Measurements from ENCODE around the gene DGLUCY.
"Not testable (repeated sequence)": the region's sequence is repeated elsewhere in the genome, so short reads cannot be mapped to it uniquely, and the experiment has no call there.

Gene DGLUCY

GRCh38 chr14:91225025-91225424 lies 111.2 kb downstream of the DGLUCY start:
- Histone ChIP-seq H3K4me3 (ENCODE audit: low read length) (no peak overlapping the region), H3K36me3 (ENCODE audit: control insufficient read depth, low read length) (no peaks in the 10 kb centered on the region), H3K27ac (ENCODE audit: low read depth, low read length) (no peak overlapping the region)

GRCh38 chr14:91226360-91226759 lies 112.5 kb downstream of the DGLUCY start:
- not testable (repeated sequence) for H4K20me1 ChIP-seq (ENCODE audit: control insufficient read depth, insufficient read depth, low read depth, low read length); H3K4me2 ChIP-seq (ENCODE audit: low read length); H3F3A ChIP-seq (ENCODE audit: control insufficient read depth, insufficient read depth); H3K27me3 ChIP-seq (ENCODE audit: control insufficient read depth, low read length); H3K27ac ChIP-seq (ENCODE audit: low read depth, low read length); H3K9me3 ChIP-seq (ENCODE audit: control insufficient read depth, insufficient read depth, low read length); H3K9me2 ChIP-seq (replicated peaks; ENCODE audit: control insufficient read depth, low read length); H3K36me3 ChIP-seq (ENCODE audit: control insufficient read depth, low read length); H3K79me2 ChIP-seq (ENCODE audit: control insufficient read depth, low read length); H3K4me3 ChIP-seq (ENCODE audit: low read length)
- H3K4me1 ChIP-seq (ENCODE audit: control insufficient read depth, low read length) = peaks cover 45% of the 10 kb centered on the region

More at GRCh38 chr14:91225025-91225424, 111.2 kb downstream of the DGLUCY start:
- H3K4me2 ChIP-seq (ENCODE audit: low read length) = no peak overlapping the region
- no peaks in the 10 kb centered on the region for H3K9me2 ChIP-seq (replicated peaks; ENCODE audit: control insufficient read depth, low read length)
- H3K4me1 ChIP-seq (ENCODE audit: control insufficient read depth, low read length) = peaks cover 33% of the 10 kb centered on the region
- H3K79me2 ChIP-seq (ENCODE audit: control insufficient read depth, low read length) = no peaks in the 10 kb centered on the region
- 0 out of 2 replicates have a peak, but pooled peaks cover 2% of the 10 kb centered on the region for H3F3A ChIP-seq (ENCODE audit: control insufficient read depth, insufficient read depth)
- no peaks in the 10 kb centered on the region for H3K9me3 ChIP-seq (ENCODE audit: control insufficient read depth, insufficient read depth, low read length)
- TF ChIP-seq EZH2phosphoT487 (IDR thresholded peaks at IDR 0.05; ENCODE audit: borderline replicate concordance, low read length) = no peak
- no peak for TF ChIP-seq CTCF (IDR thresholded peaks at IDR 0.05; ENCODE audit: low read depth, low read length, poor library complexity, severe bottlenecking)
- no peaks in the 10 kb centered on the region for H3K27me3 ChIP-seq (ENCODE audit: control insufficient read depth, low read length)
- H4K20me1 ChIP-seq (ENCODE audit: control insufficient read depth, insufficient read depth, low read depth, low read length) = no peaks in the 10 kb centered on the region

- H3F3A ChIP-seq (ENCODE audit: control insufficient read depth, insufficient read depth) = 0 out of 2 replicates have a peak, but pooled peaks cover 2% of the 10 kb centered on the region
- H3K27me3 ChIP-seq (ENCODE audit: control insufficient read depth, low read length) = no peaks in the 10 kb centered on the region
- no peaks in the 10 kb centered on the region for H3K79me2 ChIP-seq (ENCODE audit: control insufficient read depth, low read length)
- no peak overlapping the region for H3K27ac ChIP-seq (ENCODE audit: low read depth, low read length)
- no peaks in the 10 kb centered on the region for H4K20me1 ChIP-seq (ENCODE audit: control insufficient read depth, insufficient read depth, low read depth, low read length)
- H3K4me1 ChIP-seq (ENCODE audit: control insufficient read depth, low read length) = peaks cover 52% of the 10 kb centered on the region
- no peak overlapping the region for H3K4me2 ChIP-seq (ENCODE audit: low read length)
- TF ChIP-seq CTCF (IDR thresholded peaks at IDR 0.05; ENCODE audit: low read depth, low read length, poor library complexity, severe bottlenecking) = no peak
- TF ChIP-seq EZH2phosphoT487 (IDR thresholded peaks at IDR 0.05; ENCODE audit: borderline replicate concordance, low read length) = no peak
- H3K4me3 ChIP-seq (ENCODE audit: low read length) = no peak overlapping the region
- no peaks in the 10 kb centered on the region; the same call in 1 of the 2 replicates for H3K9me3 ChIP-seq (ENCODE audit: control insufficient read depth, insufficient read depth, low read length)
- H3K36me3 ChIP-seq (ENCODE audit: control insufficient read depth, low read length) = no peaks in the 10 kb centered on the region
- H3K9me2 ChIP-seq (replicated peaks; ENCODE audit: control insufficient read depth, low read length) = no peaks in the 10 kb centered on the region
These were observed 113.3 kb downstream of the DGLUCY start for GRCh38 chr14:91227183-91227628.

GRCh38 chr14:91228112-91229004 lies 114.5 kb downstream of the DGLUCY start:
- H3K4me2 ChIP-seq (ENCODE audit: low read length) = peak overlapping the region; percentile 44
- no peaks in the 10 kb centered on the region for H3K9me2 ChIP-seq (replicated peaks; ENCODE audit: control insufficient read depth, low read length)
- no peak for TF ChIP-seq CTCF (IDR thresholded peaks at IDR 0.05; ENCODE audit: low read depth, low read length, poor library complexity, severe bottlenecking)
- TF ChIP-seq EZH2phosphoT487 (IDR thresholded peaks at IDR 0.05; ENCODE audit: borderline replicate concordance, low read length) = no peak
- H3K36me3 ChIP-seq (ENCODE audit: control insufficient read depth, low read length) = no peaks in the 10 kb centered on the region
- H3F3A ChIP-seq (ENCODE audit: control insufficient read depth, insufficient read depth) = 0 out of 2 replicates have a peak, but pooled peaks cover 2% of the 10 kb centered on the region
- H3K79me2 ChIP-seq (ENCODE audit: control insufficient read depth, low read length) = no peaks in the 10 kb centered on the region
- H3K4me3 ChIP-seq (ENCODE audit: low read length) = peak overlapping the region; percentile 16
- H3K27ac ChIP-seq (ENCODE audit: low read depth, low read length) = peak overlapping the region; percentile 22; the same call in 1 of the 2 replicates
- no peaks in the 10 kb centered on the region for H3K27me3 ChIP-seq (ENCODE audit: control insufficient read depth, low read length)
- H3K9me3 ChIP-seq (ENCODE audit: control insufficient read depth, insufficient read depth, low read length) = no peaks in the 10 kb centered on the region; the same call in 1 of the 2 replicates
- peaks cover 52% of the 10 kb centered on the region for H3K4me1 ChIP-seq (ENCODE audit: control insufficient read depth, low read length)
- H4K20me1 ChIP-seq (ENCODE audit: control insufficient read depth, insufficient read depth, low read depth, low read length) = no peaks in the 10 kb centered on the region
